HepG2 (cell line): Measurements from ENCODE around the gene CAMKMT. TPM values are rescaled to one million over a fixed set of nuclear protein-coding genes. Genes with fewer than 3 reads are reported as not detected.

Source experiments
- ATAC-seq: fragments of 200-7000 bp; cut with Tn5 transposase; 3 replicates; pipeline ENCODE4 v1.9.1; 2020; ENCODE audit warnings: mild to moderate bottlenecking, moderate library complexity
- BruUV-seq: library from RNA; stranded (reverse); fragments of 400-500 nt; replicated peaks from 2 replicates; lab custom pipeline; 2021; lab: Mats Ljungman, UMichigan
- CTCF ChIA-PET: fragments of 300-600 bp; formaldehyde crosslinking; extraction: SDS; loops from one replicate; lab custom pipeline; 2021; ENCODE audit warnings: low total read pairs, inconsistent platforms, low intra/inter-chr PET ratio; lab: Yijun Ruan, JAX
- POLR2A ChIA-PET: fragments of 350-600 bp; sonication (Branson Sonifier 250); formaldehyde crosslinking; loops from one replicate; lab custom pipeline; 2020; ENCODE audit warnings: antibody characterized with exemption, inconsistent platforms; lab: Yijun Ruan, JAX
- DNase-seq: peaks from one replicate; pipeline ENCODE4 v3.0.0-alpha.2; 2015; ENCODE audit warnings: low spot score
- FAIRE-seq: peaks from 3 replicates; lab custom pipeline; 2011; peaks lifted over from hg19 to GRCh38; lab: Jason Lieb, UNC
- H2AFZ ChIP-seq: one replicate; pipeline ENCODE4 v1.6.1; 2011; ENCODE audit warnings: low read length, inconsistent platforms
- H3K27ac ChIP-seq: fragments of 300-600 bp; 3 replicates; pipeline ENCODE4 v1.8.0; 2011; ENCODE audit warnings: mixed run types, mild to moderate bottlenecking, mixed read lengths, low read length, inconsistent platforms; ENCODE audit not compliant: insufficient read depth; ENCODE audit errors: extremely low read length
- H3K27me3 ChIP-seq, 2 experiments: fragments of 200-600 bp in 1 of 2; 2 replicates in 1 of 2; 3 replicates in 1 of 2; pipeline versions ENCODE4 v1.6.0 to v1.8.0; 2011; ENCODE audit warnings: low read length in 2 of 2, mild to moderate bottlenecking in 2 of 2, moderate library complexity in 2 of 2, inconsistent platforms in 1 of 2; ENCODE audit not compliant: insufficient read depth in 2 of 2, control insufficient read depth in 1 of 2
- H3K36me3 ChIP-seq, 2 experiments: fragments of 200-600 bp in 1 of 2; replicated peaks in 1 of 2; 2 replicates in 1 of 2; 3 replicates in 1 of 2; pipeline versions ENCODE4 v1.5.1 to v1.8.0; 2011; ENCODE audit warnings: low read length in 2 of 2, inconsistent platforms in 1 of 2; ENCODE audit not compliant: insufficient read depth in 2 of 2, control insufficient read depth in 1 of 2
- H3K4me1 ChIP-seq: 2 replicates; pipeline ENCODE4 v1.5.1; 2012; ENCODE audit warnings: low read length, inconsistent platforms; ENCODE audit not compliant: insufficient read depth
- H3K4me2 ChIP-seq: 2 replicates; pipeline ENCODE4 v1.6.0; 2011; ENCODE audit warnings: low read depth, low read length, inconsistent platforms
- H3K4me3 ChIP-seq, 3 experiments: fragments of 200-600 bp in 1 of 3; sonication (generic), shearing (Covaris generic) in 1 of 3; replicated peaks in 1 of 3; 2 replicates each; pipeline ENCODE4 v1.5.1; 2011 to 2016; ENCODE audit warnings: low read length in 3 of 3, inconsistent platforms in 2 of 3, low read depth in 2 of 3, mild to moderate bottlenecking in 2 of 3, control low read depth in 1 of 3, mixed read lengths in 1 of 3; ENCODE audit not compliant: insufficient read depth in 1 of 3
- H3K79me2 ChIP-seq: one replicate; pipeline ENCODE4 v1.6.1; 2011; ENCODE audit warnings: low read length, inconsistent platforms; ENCODE audit not compliant: insufficient read depth
- H3K9ac ChIP-seq: 2 replicates; pipeline ENCODE4 v1.6.0; 2011; ENCODE audit warnings: mild to moderate bottlenecking, low read depth, low read length, inconsistent platforms; ENCODE audit not compliant: insufficient read depth
- H3K9me3 ChIP-seq: 2 replicates; pipeline ENCODE4 v1.5.1; 2012; ENCODE audit warnings: mild to moderate bottlenecking, low read length
- H4K20me1 ChIP-seq: 2 replicates; pipeline ENCODE4 v1.6.0; 2011; ENCODE audit warnings: inconsistent platforms, mild to moderate bottlenecking, low read length, moderate library complexity; ENCODE audit not compliant: insufficient read depth
- CEBPB ChIP-seq: IDR thresholded peaks from 2 replicates; pipeline ENCODE4 v1.6.1; 2011; ENCODE audit warnings: low read depth, low read length, improper control_type of control experiment, borderline replicate concordance
- CEBPG ChIP-seq: IDR thresholded peaks from 2 replicates; pipeline ENCODE4 v1.6.1; 2016
- NFE2 ChIP-seq: sonication (generic); formaldehyde crosslinking; IDR thresholded peaks from 2 replicates; pipeline ENCODE4 v1.4.0; 2020; ENCODE audit warnings: missing genetic modification reagents
- ZNF556 ChIP-seq: sonication (generic); formaldehyde crosslinking; IDR thresholded peaks from 2 replicates; pipeline ENCODE4 v1.4.0; 2020; ENCODE audit warnings: mild to moderate bottlenecking, missing genetic modification reagents, borderline replicate concordance
- ZNF589 ChIP-seq: sonication (generic); formaldehyde crosslinking; conservative IDR thresholded peaks from 2 replicates; pipeline ENCODE4 v1.8.0; 2022; ENCODE audit warnings: mild to moderate bottlenecking, moderate library complexity, missing genetic modification reagents
- WGBS: methylation state at CpG from one replicate; pipeline ENCODE4 v1.1.6; 2017; ENCODE audit warnings: low lambda C conversion rate; 5-methylcytosine and 5-hydroxymethylcytosine counted together
- in situ Hi-C: cut with HindIII; loops from 2 replicates; pipeline ENCODE4 v1.10.0; 2017; ENCODE audit warnings: low pct_unique_long_range_greater_than_20kb; ENCODE audit not compliant: extremely low pct_ligation_motif_present
- intact Hi-C: fragments of 100-400 bp; cut with micrococcal nuclease; formaldehyde crosslinking; loops from one replicate; pipeline ENCODE4 v1.10.0; 2022; ENCODE audit not compliant: unreplicated experiment
- polyA plus RNA-seq, 8 experiments: library from polyadenylated mRNA; depleted of rRNA in 3 of 8; stranded (reverse) in 7 of 8; unstranded in 1 of 8; fragments of >200 nt; fragmentation: Illumina TruSeq in 4 of 8; extraction: Trizol in 4 of 8; gene quantifications; 2 replicates each; pipeline versions ENCODE4 v1.2.1 to v1.2.3, GENCODE V29; 2011 to 2016; ENCODE audit warnings: low read depth in 4 of 8, missing spikeins in 1 of 8, mixed read lengths in 1 of 8; ENCODE audit not compliant: insufficient read depth in 1 of 8
- total RNA-seq, 5 experiments: library from RNA; depleted of rRNA; stranded (reverse); fragments of >200 nt; fragmentation: Illumina TruSeq; extraction: Trizol; gene quantifications; 2 replicates each; pipeline ENCODE4 v1.2.3, GENCODE V29; 2016; ENCODE audit warnings: low read depth in 1 of 5
- TF ChIP-seq, protein P1 (sequence below): IDR thresholded peaks from 2 replicates; pipeline ENCODE4 v1.6.1; 2016; ENCODE audit warnings: low read depth, missing genetic modification reagents, missing compliant biosample characterization

The CAMKMT gene
- total and polyA plus RNA-seq, 2 of the 13 experiments (the other 11 are each of a cell fraction or from before 2014, with no cell fraction given) = 6.9 to 20.8 TPM

DNA sequence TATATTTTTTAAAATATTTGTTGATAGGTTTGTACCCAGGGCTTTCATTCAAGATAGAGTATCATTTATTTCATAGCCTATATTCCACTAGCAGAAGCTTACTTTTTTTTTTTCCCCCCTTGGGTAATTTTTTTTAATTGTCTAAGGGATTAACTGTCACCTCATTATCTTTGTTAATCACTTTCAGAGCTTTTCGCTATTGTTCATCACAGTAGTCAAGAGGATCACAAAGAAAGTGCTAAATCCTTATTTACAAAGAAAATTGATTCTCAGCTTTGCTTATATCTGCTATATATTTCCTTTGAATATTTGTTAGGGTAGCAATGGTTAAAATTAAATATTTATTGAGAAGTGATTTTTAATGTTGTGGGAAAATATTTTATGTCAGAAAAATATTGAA is 59.0 kb downstream of the CAMKMT start (continued):
- TF ChIP-seq, protein P1, sequence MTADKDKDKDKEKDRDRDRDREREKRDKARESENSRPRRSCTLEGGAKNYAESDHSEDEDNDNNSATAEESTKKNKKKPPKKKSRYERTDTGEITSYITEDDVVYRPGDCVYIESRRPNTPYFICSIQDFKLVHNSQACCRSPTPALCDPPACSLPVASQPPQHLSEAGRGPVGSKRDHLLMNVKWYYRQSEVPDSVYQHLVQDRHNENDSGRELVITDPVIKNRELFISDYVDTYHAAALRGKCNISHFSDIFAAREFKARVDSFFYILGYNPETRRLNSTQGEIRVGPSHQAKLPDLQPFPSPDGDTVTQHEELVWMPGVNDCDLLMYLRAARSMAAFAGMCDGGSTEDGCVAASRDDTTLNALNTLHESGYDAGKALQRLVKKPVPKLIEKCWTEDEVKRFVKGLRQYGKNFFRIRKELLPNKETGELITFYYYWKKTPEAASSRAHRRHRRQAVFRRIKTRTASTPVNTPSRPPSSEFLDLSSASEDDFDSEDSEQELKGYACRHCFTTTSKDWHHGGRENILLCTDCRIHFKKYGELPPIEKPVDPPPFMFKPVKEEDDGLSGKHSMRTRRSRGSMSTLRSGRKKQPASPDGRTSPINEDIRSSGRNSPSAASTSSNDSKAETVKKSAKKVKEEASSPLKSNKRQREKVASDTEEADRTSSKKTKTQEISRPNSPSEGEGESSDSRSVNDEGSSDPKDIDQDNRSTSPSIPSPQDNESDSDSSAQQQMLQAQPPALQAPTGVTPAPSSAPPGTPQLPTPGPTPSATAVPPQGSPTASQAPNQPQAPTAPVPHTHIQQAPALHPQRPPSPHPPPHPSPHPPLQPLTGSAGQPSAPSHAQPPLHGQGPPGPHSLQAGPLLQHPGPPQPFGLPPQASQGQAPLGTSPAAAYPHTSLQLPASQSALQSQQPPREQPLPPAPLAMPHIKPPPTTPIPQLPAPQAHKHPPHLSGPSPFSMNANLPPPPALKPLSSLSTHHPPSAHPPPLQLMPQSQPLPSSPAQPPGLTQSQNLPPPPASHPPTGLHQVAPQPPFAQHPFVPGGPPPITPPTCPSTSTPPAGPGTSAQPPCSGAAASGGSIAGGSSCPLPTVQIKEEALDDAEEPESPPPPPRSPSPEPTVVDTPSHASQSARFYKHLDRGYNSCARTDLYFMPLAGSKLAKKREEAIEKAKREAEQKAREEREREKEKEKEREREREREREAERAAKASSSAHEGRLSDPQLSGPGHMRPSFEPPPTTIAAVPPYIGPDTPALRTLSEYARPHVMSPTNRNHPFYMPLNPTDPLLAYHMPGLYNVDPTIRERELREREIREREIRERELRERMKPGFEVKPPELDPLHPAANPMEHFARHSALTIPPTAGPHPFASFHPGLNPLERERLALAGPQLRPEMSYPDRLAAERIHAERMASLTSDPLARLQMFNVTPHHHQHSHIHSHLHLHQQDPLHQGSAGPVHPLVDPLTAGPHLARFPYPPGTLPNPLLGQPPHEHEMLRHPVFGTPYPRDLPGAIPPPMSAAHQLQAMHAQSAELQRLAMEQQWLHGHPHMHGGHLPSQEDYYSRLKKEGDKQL (CRISPR knock-in tag) = no peak
- TF ChIP-seq NFE2 (CRISPR knock-in tag) (no peak), ZNF556 (CRISPR knock-in tag) (no peak)
- TF ChIP-seq, all 625 proteins: peak for 0

- ChIA-PET POLR2A (no interaction called here), CTCF (no interaction called here)
- in situ Hi-C loops (no loop called here), intact Hi-C loops (no loop called here)
- no peaks in the 10 kb centered on the region for H3K36me3 ChIP-seq
- DNase-seq (no peak), ATAC-seq (no peak), FAIRE-seq (no peak)
- no peaks in the 10 kb centered on the region for H3K79me2 ChIP-seq
- H3K4me3 ChIP-seq = no peak overlapping the region
- BruUV-seq = no TSS peak
- H3K4me2 ChIP-seq = no peak overlapping the region
- H3K27ac ChIP-seq = no peak overlapping the region
- H3K9ac ChIP-seq = no peak overlapping the region
- H3K4me1 ChIP-seq = no peaks in the 10 kb centered on the region
- no peaks in the 10 kb centered on the region for H3K9me3 ChIP-seq
- H4K20me1 ChIP-seq = no peaks in the 10 kb centered on the region
- H3K27me3 ChIP-seq = no peaks in the 10 kb centered on the region
- 95% methylated on average over 9 of the region's 9 CpGs for WGBS
- H2AFZ ChIP-seq = no peak overlapping the region
- TF ChIP-seq CEBPG (CRISPR knock-in tag) = 0 out of 2 replicates have a peak, but pooled peaks have one; percentile 20
- no peak for TF ChIP-seq ZNF589 (CRISPR knock-in tag)
- TF ChIP-seq CEBPB = peak; percentile 72
Measured at GRCh38 chr2:44424211-44424610, 62.5 kb downstream of the CAMKMT start.
